A549 (cell line): ENCODE measurements around the gene NKD1. TPM values are rescaled to one million over a fixed set of nuclear protein-coding genes. Genes with fewer than 3 reads are reported as not detected.

Experiments
- ATAC-seq, 2 experiments: fragments of 200-7000 bp in 1 of 2; fragments of >200 bp in 1 of 2; cut with Nextera tagmentation in 1 of 2; cut with Tn5 transposase in 1 of 2; 3 replicates each; pipeline versions ENCODE4 v1.8.0 to v1.9.1; 2018 to 2020; ENCODE audit warnings: mild to moderate bottlenecking in 1 of 2, moderate library complexity in 1 of 2
- CTCF ChIA-PET: fragments of 300-600 bp; sonication (Branson Sonifier 250); formaldehyde crosslinking; extraction: SDS; loops from one replicate; lab custom pipeline; 2021; ENCODE audit warnings: antibody characterized with exemption, inconsistent platforms; lab: Yijun Ruan, JAX
- POLR2A ChIA-PET: fragments of 350-600 bp; formaldehyde crosslinking; extraction: SDS; loops from one replicate; lab custom pipeline; 2021; ENCODE audit warnings: antibody characterized with exemption, inconsistent platforms; lab: Yijun Ruan, JAX
- DNase-seq, 2 experiments: peaks; one replicate each; pipeline versions ENCODE4 v3.0.0 to v3.0.0-alpha.2; 2011 to 2016; ENCODE audit warnings: low read depth in 1 of 2, low spot score in 1 of 2
- FAIRE-seq: peaks from 2 replicates; lab custom pipeline; 2011; peaks lifted over from hg19 to GRCh38; lab: Jason Lieb, UNC
- H3K27ac ChIP-seq, 2 experiments: fragments of >200 bp; sonication (Bioruptor Twin); formaldehyde crosslinking; 3 replicates each; pipeline ENCODE4 v1.5.1; 2016 to 2017
- H3K4me1 ChIP-seq: fragments of >200 bp; sonication (Bioruptor Twin); formaldehyde crosslinking; 3 replicates; pipeline ENCODE4 v1.6.1; 2016
- H3K4me2 ChIP-seq: fragments of >200 bp; sonication (Bioruptor Twin); formaldehyde crosslinking; 3 replicates; pipeline ENCODE4 v1.6.1; 2016
- H3K4me3 ChIP-seq: fragments of >200 bp; sonication (Bioruptor Twin); formaldehyde crosslinking; 3 replicates; pipeline ENCODE4 v1.5.1; 2016
- H3K9me3 ChIP-seq: fragments of >200 bp; sonication (Bioruptor Twin); formaldehyde crosslinking; 3 replicates; pipeline ENCODE4 v1.6.1; 2016
- BCL3 ChIP-seq: fragments of >200 bp; sonication (Bioruptor Twin); formaldehyde crosslinking; IDR thresholded peaks from 3 replicates; pipeline ENCODE4 v1.6.1; 2016
- BHLHE40 ChIP-seq: IDR thresholded peaks from 2 replicates; pipeline ENCODE4 v1.6.1; 2012; ENCODE audit warnings: low read depth, low read length, inconsistent platforms
- CBX2 ChIP-seq: fragments of 200-600 bp; sonication (generic); IDR thresholded peaks from 2 replicates; pipeline ENCODE4 v1.6.1; 2016; ENCODE audit warnings: low read depth, mild to moderate bottlenecking, borderline replicate concordance
- CHD2 ChIP-seq: fragments of 150-350 bp; IDR thresholded peaks from 2 replicates; pipeline ENCODE4 v1.6.1; 2014; ENCODE audit warnings: low read length; ENCODE audit not compliant: partially characterized antibody
- CHD4 ChIP-seq: fragments of 200-600 bp; sonication (generic); IDR thresholded peaks from 2 replicates; pipeline ENCODE4 v1.6.1; 2016; ENCODE audit warnings: antibody characterized with exemption, mild to moderate bottlenecking, borderline replicate concordance
- E2F6 ChIP-seq: IDR thresholded peaks from 2 replicates; pipeline ENCODE4 v1.6.1; 2012; ENCODE audit warnings: low read depth, borderline replicate concordance
- FOSL2 ChIP-seq, 2 experiments: fragments of 450-650 bp in 1 of 2; fragments of >200 bp in 1 of 2; sonication (Bioruptor Twin) in 1 of 2; formaldehyde crosslinking; IDR thresholded peaks; 2 replicates each; pipeline versions ENCODE4 v1.5.0 to v1.6.1; 2016 to 2020; ENCODE audit warnings: mild to moderate bottlenecking in 1 of 2, moderate library complexity in 1 of 2
- GATA3 ChIP-seq: IDR thresholded peaks from 2 replicates; pipeline ENCODE4 v1.6.1; 2012; ENCODE audit warnings: borderline replicate concordance
- HEYL ChIP-seq: fragments of 250-450 bp; sonication (Bioruptor Pico); IDR thresholded peaks from 2 replicates; pipeline ENCODE4 v1.8.0; 2021; ENCODE audit warnings: mild to moderate bottlenecking, moderate library complexity
- HOXB5 ChIP-seq: fragments of 250-450 bp; sonication (Bioruptor Pico); IDR thresholded peaks from 2 replicates; pipeline ENCODE4 v1.5.0; 2020; ENCODE audit warnings: mild to moderate bottlenecking, moderate library complexity
- JUN ChIP-seq, 2 experiments: fragments of >200 bp; sonication (Bioruptor Twin); formaldehyde crosslinking; IDR thresholded peaks; 2 replicates in 1 of 2; 3 replicates in 1 of 2; pipeline ENCODE4 v1.6.1; 2016 to 2017
- JUNB ChIP-seq: fragments of >200 bp; sonication (Bioruptor Twin); formaldehyde crosslinking; IDR thresholded peaks from 2 replicates; pipeline ENCODE4 v1.6.1; 2016
- KDM1A ChIP-seq: fragments of 200-600 bp; sonication (generic); IDR thresholded peaks from 2 replicates; pipeline ENCODE4 v1.6.1; 2016; ENCODE audit warnings: low read depth, mild to moderate bottlenecking
- KDM5A ChIP-seq: fragments of 200-600 bp; sonication (generic); IDR thresholded peaks from 2 replicates; pipeline ENCODE4 v1.6.1; 2016; ENCODE audit warnings: antibody characterized with exemption, mild to moderate bottlenecking
- MAFK ChIP-seq: fragments of 450-650 bp; IDR thresholded peaks from 2 replicates; pipeline ENCODE4 v1.6.1; 2014; ENCODE audit not compliant: partially characterized antibody
- MAX ChIP-seq: IDR thresholded peaks from 2 replicates; pipeline ENCODE4 v1.6.1; 2012
- MYC ChIP-seq: IDR thresholded peaks from 2 replicates; pipeline ENCODE4 v1.6.1; 2012; ENCODE audit warnings: mild to moderate bottlenecking, inconsistent platforms, low read length, improper control_type of control experiment, borderline replicate concordance
- NFE2L2 ChIP-seq: fragments of 150-350 bp; conservative IDR thresholded peaks from 2 replicates; pipeline ENCODE4 v1.6.1; 2014; ENCODE audit warnings: low read length
- NPAS2 ChIP-seq: fragments of 250-450 bp; sonication (Bioruptor Pico); IDR thresholded peaks from 2 replicates; pipeline ENCODE4 v1.8.0; 2022; ENCODE audit warnings: mild to moderate bottlenecking, moderate library complexity, borderline replicate concordance
- PBX3 ChIP-seq: IDR thresholded peaks from 2 replicates; pipeline ENCODE4 v1.6.1; 2012
- PHF8 ChIP-seq: fragments of 200-600 bp; sonication (generic); IDR thresholded peaks from 2 replicates; pipeline ENCODE4 v1.6.1; 2016; ENCODE audit warnings: low read depth, mild to moderate bottlenecking, antibody characterized with exemption, moderate library complexity, borderline replicate concordance
- POLR2AphosphoS2 ChIP-seq: conservative IDR thresholded peaks from 2 replicates; pipeline ENCODE4 v1.6.1; 2012; ENCODE audit warnings: low read length, improper control_type of control experiment, inconsistent platforms
- RAD21 ChIP-seq, 2 experiments: fragments of >200 bp in 1 of 2; sonication (Bioruptor Twin) in 1 of 2; formaldehyde crosslinking in 1 of 2; IDR thresholded peaks in 1 of 2; conservative IDR thresholded peaks in 1 of 2; 2 replicates in 1 of 2; 3 replicates in 1 of 2; pipeline ENCODE4 v1.6.1; 2012 to 2018; ENCODE audit warnings: inconsistent platforms in 1 of 2
- RARB ChIP-seq: fragments of 250-450 bp; sonication (Bioruptor Pico); IDR thresholded peaks from 2 replicates; pipeline ENCODE4 v1.8.0; 2021; ENCODE audit warnings: mild to moderate bottlenecking, moderate library complexity
- RCOR1 ChIP-seq: fragments of 150-350 bp; IDR thresholded peaks from 2 replicates; pipeline ENCODE4 v1.6.1; 2014; ENCODE audit warnings: antibody characterized with exemption, low read length, low read depth
- RFX5 ChIP-seq: fragments of 450-650 bp; IDR thresholded peaks from 2 replicates; pipeline ENCODE4 v1.7.1; 2014; ENCODE audit warnings: antibody characterized with exemption, mild to moderate bottlenecking, moderate library complexity
- RNF2 ChIP-seq: fragments of 200-600 bp; sonication (generic); IDR thresholded peaks from 2 replicates; pipeline ENCODE4 v1.6.1; 2016; ENCODE audit warnings: low read depth, mild to moderate bottlenecking, antibody characterized with exemption, moderate library complexity, borderline replicate concordance
- SMC3 ChIP-seq: fragments of >200 bp; sonication (Bioruptor Twin); formaldehyde crosslinking; IDR thresholded peaks from 3 replicates; pipeline ENCODE4 v1.6.1; 2018; ENCODE audit warnings: inconsistent platforms
- TP53 ChIP-seq: fragments of 250-450 bp; sonication (Bioruptor Pico); IDR thresholded peaks from 2 replicates; pipeline ENCODE4 v1.5.0; 2021; ENCODE audit warnings: mild to moderate bottlenecking, moderate library complexity
- USF2 ChIP-seq: fragments of 450-650 bp; IDR thresholded peaks from 2 replicates; pipeline ENCODE4 v1.6.1; 2014; ENCODE audit warnings: antibody characterized with exemption
- ZFP36 ChIP-seq: fragments of 450-650 bp; IDR thresholded peaks from 2 replicates; pipeline ENCODE4 v1.6.1; 2014; ENCODE audit warnings: borderline replicate concordance; ENCODE audit not compliant: partially characterized antibody
- ZNF302 ChIP-seq: fragments of 250-450 bp; sonication (Bioruptor Pico); IDR thresholded peaks from 2 replicates; pipeline ENCODE4 v1.9.0; 2021; ENCODE audit warnings: inconsistent platforms, mild to moderate bottlenecking, moderate library complexity
- WGBS: methylation state at CpG from one replicate; pipeline ENCODE4 v1.1.6; 2017; ENCODE audit errors: missing lambda C conversion rate; 5-methylcytosine and 5-hydroxymethylcytosine counted together
- polyA plus RNA-seq, 4 experiments: library from polyadenylated mRNA; depleted of rRNA in 3 of 4; stranded (reverse); fragments of >200 nt; fragmentation: RNase III in 1 of 4; extraction: RNeasy Plus Mini Kit Qiagen cat#74134 plus additional on column Dnase treatment in 1 of 4; gene quantifications; 2 replicates in 3 of 4; 3 replicates in 1 of 4; pipeline ENCODE4 v1.2.3, GENCODE V29; 2011 to 2017

NKD1 gene
- polyA plus RNA-seq, 2 of the 4 experiments (the other 2 are of a cell fraction): 0.10 to 0.19 TPM

- Histone ChIP-seq H3K4me1 (no peaks in the 10 kb centered on the region), H3K4me3 (no peak overlapping the region), H3K27ac (no peak overlapping the region), H3K9me3 (peaks cover 3% of the 10 kb centered on the region; the same call in 1 of the 3 replicates), H3K4me2 (no peak overlapping the region)
- DNase-seq (no peak), ATAC-seq (no peak), FAIRE-seq (no peak)
- 39% methylated on average over 3 of the region's 3 CpGs for WGBS
- POLR2A ChIA-PET: no interaction called here
- CTCF ChIA-PET: interaction anchor here (0.6 kb wide), 1 partner anchor 16 kb away, joined by 3 read pairs; no protein-coding TSS in a partner anchor
- TF ChIP-seq KDM5A (no peak), TP53 (CRISPR knock-in tag) (no peak), POLR2AphosphoS2 (no peak), MAX (no peak), CHD4 (no peak), RAD21 (conservative IDR thresholded peaks at IDR 0.05 in 1 of 2, IDR thresholded peaks at IDR 0.05 in 1 of 2) (no peak), ZFP36 (no peak), HEYL (CRISPR knock-in tag) (no peak), RNF2 (no peak), BHLHE40 (no peak)
Measured at GRCh38 chr16:50525262-50525661, 22.9 kb upstream of the NKD1 start.

DNA sequence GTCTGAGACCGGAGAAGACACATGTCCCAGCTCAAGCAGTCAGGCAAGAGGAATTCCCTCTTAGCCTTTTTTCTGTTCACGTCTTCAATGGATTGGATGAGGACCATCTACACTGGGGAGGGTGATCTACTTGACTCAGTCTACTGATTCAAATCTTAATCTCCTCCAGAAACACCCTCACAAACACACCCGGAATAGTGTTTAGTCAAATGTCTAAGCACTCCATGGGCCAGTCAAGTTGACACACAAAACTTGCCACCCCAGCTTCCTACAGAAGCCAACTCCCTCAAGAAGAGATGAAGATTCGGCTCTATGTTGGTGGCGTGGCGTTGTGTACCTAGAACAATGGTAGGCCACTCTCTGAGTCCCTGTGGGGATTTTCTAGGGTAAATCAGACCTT lies 22.5 kb upstream of the NKD1 start:
- Histone ChIP-seq H3K4me3 (no peak overlapping the region), H3K9me3 (peaks cover 3% of the 10 kb centered on the region; the same call in 1 of the 3 replicates), H3K4me1 (no peaks in the 10 kb centered on the region), H3K27ac (no peak overlapping the region), H3K4me2 (no peak overlapping the region)
- WGBS: 16% methylated on average over 6 of the region's 6 CpGs
- TF ChIP-seq FOSL2 (IDR thresholded peaks at IDR 0.05): no peak
- no peak for TF ChIP-seq FOSL2 (CRISPR knock-in tag; IDR thresholded peaks at IDR 0.05)
- no peak for TF ChIP-seq BHLHE40
- TF ChIP-seq RCOR1: no peak
- no peak for TF ChIP-seq MAFK
- no peak for TF ChIP-seq POLR2AphosphoS2
- no peak for TF ChIP-seq E2F6
- no peak for TF ChIP-seq MYC
- no peak for TF ChIP-seq CBX2
- no peak for TF ChIP-seq KDM1A
- no peak for TF ChIP-seq GATA3
- no peak for TF ChIP-seq RNF2
- TF ChIP-seq RFX5: no peak
- no peak for TF ChIP-seq JUNB
- no peak for TF ChIP-seq RARB (CRISPR knock-in tag)
- no peak for TF ChIP-seq BCL3
- TF ChIP-seq PHF8: no peak
- no peak for TF ChIP-seq SMC3
- CTCF ChIA-PET: no interaction called here
- DNase-seq (no peak), FAIRE-seq (no peak), ATAC-seq (no peak)
- POLR2A ChIA-PET: no interaction called here

- FAIRE-seq: no peak
- TF ChIP-seq HOXB5 (CRISPR knock-in tag) (no peak), FOSL2 (IDR thresholded peaks at IDR 0.05) (no peak), FOSL2 (CRISPR knock-in tag; IDR thresholded peaks at IDR 0.05) (no peak), PHF8 (no peak), JUN (IDR thresholded peaks at IDR 0.05) (no peak), CHD4 (no peak), NFE2L2 (no peak), RCOR1 (no peak), USF2 (no peak), JUNB (no peak), ZNF302 (CRISPR knock-in tag) (no peak), CHD2 (no peak), NPAS2 (CRISPR knock-in tag) (no peak), TP53 (CRISPR knock-in tag) (no peak), BHLHE40 (no peak), RAD21 (conservative IDR thresholded peaks at IDR 0.05 in 1 of 2, IDR thresholded peaks at IDR 0.05 in 1 of 2) (no peak), PBX3 (no peak), KDM5A (no peak)
Measured at GRCh38 chr16:50526249-50526648, 21.9 kb upstream of the NKD1 start.

More at GRCh38 chr16:50526249-50526648, 21.9 kb upstream of the NKD1 start:
- 5% methylated on average over 4 of the region's 4 CpGs for WGBS
- Histone ChIP-seq H3K27ac (no peak overlapping the region), H3K4me1 (no peaks in the 10 kb centered on the region), H3K4me2 (no peak overlapping the region), H3K9me3 (peaks cover 3% of the 10 kb centered on the region; the same call in 1 of the 3 replicates), H3K4me3 (no peak overlapping the region)
- POLR2A ChIA-PET: no interaction called here
- no peak for ATAC-seq
- CTCF ChIA-PET: no interaction called here
- DNase-seq: no peak
